ENCODE measurements around the gene ABL1.

The ABL1 gene

DNA sequence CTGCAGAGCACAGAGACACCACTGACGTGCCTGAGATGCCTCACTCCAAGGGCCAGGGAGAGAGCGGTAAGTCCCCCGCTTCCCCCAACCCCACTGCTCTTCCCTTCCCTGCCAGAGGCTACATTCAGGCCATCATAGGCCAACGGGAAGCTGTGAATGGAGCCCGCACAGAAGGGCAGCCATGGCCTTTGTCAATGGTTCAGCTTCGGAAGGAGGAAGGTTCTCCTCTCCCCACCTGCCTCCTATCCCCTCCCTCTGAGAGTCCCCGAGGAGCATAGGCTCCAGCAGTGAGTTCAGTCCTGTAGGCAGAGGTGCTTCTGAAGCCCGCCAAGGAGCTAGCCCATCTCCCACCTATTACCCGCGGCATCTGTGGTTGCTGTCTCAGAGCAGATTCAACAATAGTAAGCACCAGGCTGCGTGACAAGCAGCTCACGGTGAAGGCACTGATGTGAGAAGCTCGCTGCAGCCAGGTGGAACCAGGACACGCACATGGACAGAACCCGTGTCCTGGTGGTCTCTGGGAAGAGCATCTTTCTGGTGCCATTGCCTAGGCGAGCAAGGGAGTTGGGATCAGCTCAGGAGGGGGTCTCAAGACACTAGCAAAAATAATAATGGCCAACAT lies 45.7 kb downstream of the ABL1 start:
- TF ChIP-seq GATA1 (IDR thresholded peaks at IDR 0.05; ENCODE audit: low read depth, low read length) = no peak
- TF ChIP-seq POLR2A (IDR thresholded peaks at IDR 0.05; ENCODE audit: low read length) = no peak
- no peak for DNase-seq

DNA sequence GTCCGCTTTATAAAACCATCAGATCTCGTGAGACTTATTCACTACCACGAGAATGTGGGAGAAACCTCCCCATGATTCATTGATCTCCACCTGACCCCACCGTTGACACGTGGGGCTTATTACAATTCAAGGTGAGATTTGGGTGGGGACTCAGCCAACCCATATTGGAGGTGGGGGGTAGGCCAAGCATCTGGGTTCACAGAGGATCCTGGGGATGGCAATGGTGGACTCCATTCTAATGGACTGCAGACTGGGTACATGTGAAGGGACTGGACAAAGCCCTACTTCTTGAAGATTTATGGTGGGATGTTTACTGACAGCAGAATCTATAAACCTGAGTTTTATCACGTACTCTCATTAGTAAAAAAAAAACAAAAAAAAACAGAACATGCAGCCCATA lies 46.5 kb downstream of the ABL1 start:
- TF ChIP-seq POLR2A (IDR thresholded peaks at IDR 0.05; ENCODE audit: low read length) (no peak), GATA1 (IDR thresholded peaks at IDR 0.05; ENCODE audit: low read depth, low read length) (no peak)
- DNase-seq = no peak

DNA sequence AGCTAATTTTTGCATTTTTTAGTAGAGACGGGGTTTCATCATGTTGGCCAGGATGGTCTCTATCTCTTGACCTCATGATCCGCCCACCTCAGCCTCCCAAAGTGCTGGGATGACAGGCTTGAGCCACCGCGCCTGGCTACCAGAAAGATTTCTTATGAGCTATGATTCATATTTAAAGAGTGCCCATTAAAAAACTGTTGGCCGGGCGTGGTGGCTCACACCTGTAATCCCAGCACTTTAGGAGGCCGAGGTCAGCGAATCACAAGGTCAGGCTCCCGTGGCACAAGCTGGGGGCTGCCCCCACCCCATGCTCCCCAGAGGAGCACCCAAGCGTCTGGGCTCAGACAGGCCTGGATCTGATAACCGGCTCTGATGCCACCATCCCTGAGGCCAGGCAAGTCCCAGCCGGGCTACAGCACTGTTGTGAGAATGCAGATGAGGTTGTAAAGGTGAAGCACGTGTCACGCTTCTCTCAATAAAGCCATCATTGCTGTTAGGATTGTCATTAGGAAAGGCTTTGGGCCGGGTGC lies 47.7 kb downstream of the ABL1 start:
- DNase-seq = no peak
- TF ChIP-seq GATA1 (IDR thresholded peaks at IDR 0.05; ENCODE audit: low read depth, low read length) (no peak), POLR2A (IDR thresholded peaks at IDR 0.05; ENCODE audit: low read length) (no peak)

DNA sequence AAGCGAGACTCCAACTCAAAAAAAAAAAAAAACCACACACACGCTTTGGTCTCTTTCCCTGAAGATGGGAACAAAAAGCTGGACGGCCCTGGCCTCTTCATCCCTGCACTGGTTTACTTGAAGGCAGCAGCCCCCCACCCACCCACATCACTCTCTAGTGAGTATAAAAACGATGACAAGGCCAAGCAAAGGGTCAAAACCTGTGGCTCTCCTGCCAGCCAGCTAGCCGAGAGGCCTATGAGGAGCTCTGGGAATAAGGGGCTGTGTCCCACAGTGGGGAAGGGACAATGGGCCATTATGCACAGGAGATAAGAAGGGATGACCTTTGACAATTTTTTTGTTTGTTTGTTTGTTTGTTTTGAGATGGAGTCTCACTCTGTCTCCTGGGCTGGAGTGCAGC lies 48.4 kb downstream of the ABL1 start:
- TF ChIP-seq GATA1 (IDR thresholded peaks at IDR 0.05; ENCODE audit: low read depth, low read length) (no peak), POLR2A (IDR thresholded peaks at IDR 0.05; ENCODE audit: low read length) (no peak)
- no peak for DNase-seq

DNA sequence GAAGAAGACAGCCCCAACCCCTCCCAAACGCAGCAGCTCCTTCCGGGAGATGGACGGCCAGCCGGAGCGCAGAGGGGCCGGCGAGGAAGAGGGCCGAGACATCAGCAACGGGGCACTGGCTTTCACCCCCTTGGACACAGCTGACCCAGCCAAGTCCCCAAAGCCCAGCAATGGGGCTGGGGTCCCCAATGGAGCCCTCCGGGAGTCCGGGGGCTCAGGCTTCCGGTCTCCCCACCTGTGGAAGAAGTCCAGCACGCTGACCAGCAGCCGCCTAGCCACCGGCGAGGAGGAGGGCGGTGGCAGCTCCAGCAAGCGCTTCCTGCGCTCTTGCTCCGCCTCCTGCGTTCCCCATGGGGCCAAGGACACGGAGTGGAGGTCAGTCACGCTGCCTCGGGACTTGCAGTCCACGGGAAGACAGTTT lies 49.1 kb downstream of the ABL1 start:
- no peak for DNase-seq
- no peak for TF ChIP-seq POLR2A (IDR thresholded peaks at IDR 0.05; ENCODE audit: low read length)
- no peak for TF ChIP-seq GATA1 (IDR thresholded peaks at IDR 0.05; ENCODE audit: low read depth, low read length)

DNA sequence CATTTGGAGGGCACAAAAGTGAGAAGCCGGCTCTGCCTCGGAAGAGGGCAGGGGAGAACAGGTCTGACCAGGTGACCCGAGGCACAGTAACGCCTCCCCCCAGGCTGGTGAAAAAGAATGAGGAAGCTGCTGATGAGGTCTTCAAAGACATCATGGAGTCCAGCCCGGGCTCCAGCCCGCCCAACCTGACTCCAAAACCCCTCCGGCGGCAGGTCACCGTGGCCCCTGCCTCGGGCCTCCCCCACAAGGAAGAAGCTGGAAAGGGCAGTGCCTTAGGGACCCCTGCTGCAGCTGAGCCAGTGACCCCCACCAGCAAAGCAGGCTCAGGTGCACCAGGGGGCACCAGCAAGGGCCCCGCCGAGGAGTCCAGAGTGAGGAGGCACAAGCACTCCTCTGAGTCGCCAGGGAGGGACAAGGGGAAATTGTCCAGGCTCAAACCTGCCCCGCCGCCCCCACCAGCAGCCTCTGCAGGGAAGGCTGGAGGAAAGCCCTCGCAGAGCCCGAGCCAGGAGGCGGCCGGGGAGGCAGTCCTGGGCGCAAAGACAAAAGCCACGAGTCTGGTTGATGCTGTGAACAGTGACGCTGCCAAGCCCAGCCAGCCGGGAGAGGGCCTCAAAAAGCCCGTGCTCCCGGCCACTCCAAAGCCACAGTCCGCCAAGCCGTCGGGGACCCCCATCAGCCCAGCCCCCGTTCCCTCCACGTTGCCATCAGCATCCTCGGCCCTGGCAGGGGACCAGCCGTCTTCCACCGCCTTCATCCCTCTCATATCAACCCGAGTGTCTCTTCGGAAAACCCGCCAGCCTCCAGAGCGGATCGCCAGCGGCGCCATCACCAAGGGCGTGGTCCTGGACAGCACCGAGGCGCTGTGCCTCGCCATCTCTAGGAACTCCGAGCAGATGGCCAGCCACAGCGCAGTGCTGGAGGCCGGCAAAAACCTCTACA lies 49.8 kb downstream of the ABL1 start:
- no peak for TF ChIP-seq GATA1 (IDR thresholded peaks at IDR 0.05; ENCODE audit: low read depth, low read length)
- TF ChIP-seq POLR2A (IDR thresholded peaks at IDR 0.05; ENCODE audit: low read length) = no peak
- no peak for DNase-seq

DNA sequence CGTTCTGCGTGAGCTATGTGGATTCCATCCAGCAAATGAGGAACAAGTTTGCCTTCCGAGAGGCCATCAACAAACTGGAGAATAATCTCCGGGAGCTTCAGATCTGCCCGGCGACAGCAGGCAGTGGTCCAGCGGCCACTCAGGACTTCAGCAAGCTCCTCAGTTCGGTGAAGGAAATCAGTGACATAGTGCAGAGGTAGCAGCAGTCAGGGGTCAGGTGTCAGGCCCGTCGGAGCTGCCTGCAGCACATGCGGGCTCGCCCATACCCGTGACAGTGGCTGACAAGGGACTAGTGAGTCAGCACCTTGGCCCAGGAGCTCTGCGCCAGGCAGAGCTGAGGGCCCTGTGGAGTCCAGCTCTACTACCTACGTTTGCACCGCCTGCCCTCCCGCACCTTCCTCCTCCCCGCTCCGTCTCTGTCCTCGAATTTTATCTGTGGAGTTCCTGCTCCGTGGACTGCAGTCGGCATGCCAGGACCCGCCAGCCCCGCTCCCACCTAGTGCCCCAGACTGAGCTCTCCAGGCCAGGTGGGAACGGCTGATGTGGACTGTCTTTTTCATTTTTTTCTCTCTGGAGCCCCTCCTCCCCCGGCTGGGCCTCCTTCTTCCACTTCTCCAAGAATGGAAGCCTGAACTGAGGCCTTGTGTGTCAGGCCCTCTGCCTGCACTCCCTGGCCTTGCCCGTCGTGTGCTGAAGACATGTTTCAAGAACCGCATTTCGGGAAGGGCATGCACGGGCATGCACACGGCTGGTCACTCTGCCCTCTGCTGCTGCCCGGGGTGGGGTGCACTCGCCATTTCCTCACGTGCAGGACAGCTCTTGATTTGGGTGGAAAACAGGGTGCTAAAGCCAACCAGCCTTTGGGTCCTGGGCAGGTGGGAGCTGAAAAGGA lies 50.7 kb downstream of the ABL1 start:
- no peak for DNase-seq
- TF ChIP-seq POLR2A (IDR thresholded peaks at IDR 0.05; ENCODE audit: low read length) (no peak), GATA1 (IDR thresholded peaks at IDR 0.05; ENCODE audit: low read depth, low read length) (no peak)

DNA sequence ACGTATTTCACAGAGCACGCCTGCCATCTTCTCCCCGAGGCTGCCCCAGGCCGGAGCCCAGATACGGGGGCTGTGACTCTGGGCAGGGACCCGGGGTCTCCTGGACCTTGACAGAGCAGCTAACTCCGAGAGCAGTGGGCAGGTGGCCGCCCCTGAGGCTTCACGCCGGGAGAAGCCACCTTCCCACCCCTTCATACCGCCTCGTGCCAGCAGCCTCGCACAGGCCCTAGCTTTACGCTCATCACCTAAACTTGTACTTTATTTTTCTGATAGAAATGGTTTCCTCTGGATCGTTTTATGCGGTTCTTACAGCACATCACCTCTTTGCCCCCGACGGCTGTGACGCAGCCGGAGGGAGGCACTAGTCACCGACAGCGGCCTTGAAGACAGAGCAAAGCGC lies 51.9 kb downstream of the ABL1 start:
- TF ChIP-seq GATA1 (IDR thresholded peaks at IDR 0.05; ENCODE audit: low read depth, low read length) (no peak), POLR2A (IDR thresholded peaks at IDR 0.05; ENCODE audit: low read length) (no peak)
- DNase-seq = no peak

DNA sequence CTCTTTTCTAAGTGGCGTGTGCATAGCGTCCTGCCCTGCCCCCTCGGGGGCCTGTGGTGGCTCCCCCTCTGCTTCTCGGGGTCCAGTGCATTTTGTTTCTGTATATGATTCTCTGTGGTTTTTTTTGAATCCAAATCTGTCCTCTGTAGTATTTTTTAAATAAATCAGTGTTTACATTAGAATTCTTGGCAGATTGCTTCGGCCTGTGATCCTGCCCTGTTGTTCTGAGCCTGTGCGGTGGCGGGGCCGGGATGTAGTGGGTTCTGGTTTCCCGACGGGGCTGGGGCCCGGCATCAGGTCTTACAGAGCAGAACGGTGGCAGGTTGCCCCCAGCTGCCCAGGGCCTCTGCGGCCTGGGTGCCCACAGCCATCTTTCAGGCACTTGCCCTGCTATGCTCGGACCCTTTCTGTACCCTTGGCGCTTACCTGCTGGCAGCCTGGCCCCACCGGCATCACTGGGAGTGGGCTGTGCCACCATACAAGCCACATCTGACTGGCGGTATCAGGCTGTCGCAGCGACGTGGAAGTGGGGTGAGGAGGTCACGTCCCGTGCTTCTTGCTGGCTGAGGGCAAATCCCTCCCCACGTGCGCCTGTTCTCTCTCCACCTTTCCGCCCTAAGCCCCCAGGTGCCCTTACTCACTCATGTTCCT lies 52.6 kb downstream of the ABL1 start:
- TF ChIP-seq GATA1 (IDR thresholded peaks at IDR 0.05; ENCODE audit: low read depth, low read length) (no peak), POLR2A (IDR thresholded peaks at IDR 0.05; ENCODE audit: low read length) (no peak)
- DNase-seq = no peak

DNA sequence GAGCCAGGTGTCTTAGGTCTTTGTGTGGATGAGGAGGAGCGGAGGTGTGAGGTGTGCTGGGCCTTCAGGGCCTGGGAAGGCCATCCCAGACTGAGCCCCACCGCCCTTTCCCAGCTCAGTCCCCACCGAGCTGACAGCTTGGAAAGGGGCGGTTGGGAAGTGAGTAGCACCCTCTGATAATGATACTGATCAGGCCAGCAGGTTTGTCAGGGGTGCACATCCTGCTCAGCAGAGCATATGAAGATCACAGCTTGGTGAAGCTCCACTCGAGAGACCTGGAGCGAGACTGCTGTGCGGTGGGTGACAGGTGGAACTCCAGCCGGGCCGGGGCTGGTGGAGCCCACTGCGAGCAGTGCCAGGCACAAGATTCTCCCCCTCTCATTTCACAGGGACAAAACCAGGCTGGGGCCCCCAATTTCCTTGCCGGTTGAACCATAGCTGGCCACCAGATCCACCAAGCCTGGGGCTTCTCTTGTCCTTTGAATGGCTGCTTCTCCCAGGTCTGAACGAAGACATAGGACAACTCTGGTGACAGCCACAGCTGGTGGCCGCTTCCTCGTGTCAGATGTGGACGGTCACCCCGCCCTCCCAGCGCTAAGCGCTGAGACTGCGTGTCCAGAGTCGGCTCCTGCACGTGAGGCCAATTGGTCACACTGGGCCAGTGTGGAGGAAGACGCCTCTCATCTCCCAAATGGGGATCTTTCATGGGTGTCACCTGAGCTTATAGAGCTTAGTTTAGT lies 53.3 kb downstream of the ABL1 start:
- DNase-seq = no peak
- TF ChIP-seq GATA1 (IDR thresholded peaks at IDR 0.05; ENCODE audit: low read depth, low read length) (no peak), POLR2A (IDR thresholded peaks at IDR 0.05; ENCODE audit: low read length) (no peak)

DNA sequence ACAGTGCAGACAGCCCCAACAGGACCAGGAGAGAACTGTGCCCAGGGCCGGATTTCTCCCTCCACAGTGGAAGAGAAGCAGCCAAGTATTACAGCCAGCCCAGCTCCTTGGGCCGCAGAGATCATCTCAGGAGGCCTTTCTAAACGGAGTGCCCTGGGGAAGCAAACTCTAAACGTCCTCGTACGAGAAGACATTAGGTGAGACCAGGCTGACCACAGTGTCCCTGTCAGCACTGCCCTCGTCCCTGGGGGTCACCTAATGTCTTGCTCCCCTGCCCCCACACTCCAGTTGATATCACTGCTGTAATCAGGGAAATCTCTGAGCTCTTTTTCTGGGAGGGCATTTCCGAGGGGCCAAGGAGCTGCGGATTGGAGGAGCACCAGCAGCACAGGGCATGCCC lies 55.1 kb downstream of the ABL1 start:
- DNase-seq = no peak
- no peak for TF ChIP-seq POLR2A (IDR thresholded peaks at IDR 0.05; ENCODE audit: low read length)
- TF ChIP-seq GATA1 (IDR thresholded peaks at IDR 0.05; ENCODE audit: low read depth, low read length) = no peak

DNA sequence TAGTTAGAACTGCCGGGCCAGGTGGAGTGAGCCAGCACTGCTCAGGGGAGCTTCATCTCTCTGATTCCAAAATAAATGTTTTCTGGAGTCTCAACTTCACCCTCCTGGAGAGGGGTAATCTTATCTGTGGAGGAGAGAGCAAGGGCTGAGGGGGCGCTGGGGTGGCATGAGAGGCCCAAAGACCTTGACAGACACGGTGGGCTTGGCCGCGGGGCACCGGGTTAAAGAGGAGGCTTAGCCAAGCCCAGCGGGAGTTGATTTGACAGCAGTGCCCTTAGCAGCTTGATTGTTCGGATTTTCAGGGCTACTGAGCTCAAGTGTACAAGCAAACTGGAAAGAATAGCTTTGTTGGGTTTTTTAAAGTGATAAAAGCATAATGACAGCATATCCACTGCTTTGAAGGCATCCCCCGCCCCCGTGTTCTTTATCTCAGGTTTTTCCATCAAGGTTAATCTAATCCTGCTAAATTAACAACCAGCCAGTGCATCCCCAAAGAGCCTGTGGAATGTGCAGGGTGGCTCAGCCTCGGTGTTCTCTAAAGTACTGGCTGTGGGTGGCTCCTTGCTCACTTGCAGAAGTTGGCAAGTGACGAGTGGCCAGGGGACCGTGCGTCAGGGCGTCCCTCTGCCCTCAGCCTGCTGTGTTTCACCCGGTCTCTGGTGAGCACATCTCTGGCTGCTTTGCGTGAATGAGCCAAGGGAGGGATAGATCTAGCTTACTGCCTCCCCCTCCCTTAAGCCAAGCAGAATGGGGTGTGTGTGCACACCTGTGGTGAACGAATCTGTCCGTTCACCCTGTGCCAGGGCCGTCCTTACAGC lies 56.0 kb downstream of the ABL1 start:
- DNase-seq = no peak
- TF ChIP-seq GATA1 (IDR thresholded peaks at IDR 0.05; ENCODE audit: low read depth, low read length) = no peak

Measured in erythroblast (primary cell).